IPS-15b (cell line): ENCODE results near the gene ADCYAP1R1.

ENCODE experiments used
- H3K27me3 ChIP-seq: one replicate; pipeline ENCODE4 v1.6.1; 2013; ENCODE audit warnings: low read length; ENCODE audit not compliant: control insufficient read depth, insufficient read depth
- H3K36me3 ChIP-seq: one replicate; pipeline ENCODE4 v1.6.1; 2013; ENCODE audit warnings: low read length; ENCODE audit not compliant: control insufficient read depth, insufficient read depth
- H3K4me1 ChIP-seq: one replicate; pipeline ENCODE4 v1.6.1; 2013; ENCODE audit warnings: mild to moderate bottlenecking, low read length; ENCODE audit not compliant: control insufficient read depth, insufficient read depth
- H3K4me3 ChIP-seq: one replicate; pipeline ENCODE4 v1.5.1; 2013; ENCODE audit warnings: low read depth, low read length
- H3K9ac ChIP-seq: one replicate; pipeline ENCODE4 v1.6.1; 2013; ENCODE audit warnings: low read depth, mild to moderate bottlenecking, low read length
- H3K9me3 ChIP-seq: one replicate; pipeline ENCODE4 v1.6.1; 2013; ENCODE audit warnings: mild to moderate bottlenecking, low read length; ENCODE audit not compliant: control insufficient read depth, insufficient read depth

The ADCYAP1R1 gene

GRCh38 chr7:31059551-31059950 is 7.4 kb downstream of the ADCYAP1R1 start:
- H3K27me3 ChIP-seq: peaks cover under 1% of the 10 kb centered on the region
- no peak overlapping the region for H3K9ac ChIP-seq
- no peak overlapping the region for H3K4me3 ChIP-seq

GRCh38 chr7:31061185-31061584 is 9.1 kb downstream of the ADCYAP1R1 start:
- Histone ChIP-seq H3K27me3 (no peaks in the 10 kb centered on the region), H3K9ac (no peak overlapping the region), H3K4me3 (no peak overlapping the region), H3K9me3 (no peaks in the 10 kb centered on the region), H3K4me1 (peaks cover 5% of the 10 kb centered on the region), H3K36me3 (no peaks in the 10 kb centered on the region)

More at GRCh38 chr7:31059551-31059950, 7.4 kb downstream of the ADCYAP1R1 start:
- Histone ChIP-seq H3K9me3 (no peaks in the 10 kb centered on the region), H3K4me1 (peaks cover 5% of the 10 kb centered on the region), H3K36me3 (no peaks in the 10 kb centered on the region)

GRCh38 chr7:31062746-31063435 is 10.8 kb downstream of the ADCYAP1R1 start:
- no peaks in the 10 kb centered on the region for H3K36me3 ChIP-seq
- H3K4me1 ChIP-seq: peaks cover 5% of the 10 kb centered on the region
- H3K9ac ChIP-seq: no peak overlapping the region
- H3K27me3 ChIP-seq: no peaks in the 10 kb centered on the region
- no peak overlapping the region for H3K4me3 ChIP-seq
- H3K9me3 ChIP-seq: no peaks in the 10 kb centered on the region

- Histone ChIP-seq H3K36me3 (no peaks in the 10 kb centered on the region), H3K4me3 (no peak overlapping the region), H3K27me3 (no peaks in the 10 kb centered on the region), H3K9me3 (no peaks in the 10 kb centered on the region), H3K9ac (no peak overlapping the region), H3K4me1 (peaks cover 5% of the 10 kb centered on the region)
Measured at GRCh38 chr7:31065021-31065593, 13.0 kb downstream of the ADCYAP1R1 start.

- no peaks in the 10 kb centered on the region for H3K36me3 ChIP-seq
- H3K4me1 ChIP-seq: peaks cover 5% of the 10 kb centered on the region
- H3K9me3 ChIP-seq: no peaks in the 10 kb centered on the region
- H3K27me3 ChIP-seq: no peaks in the 10 kb centered on the region
- H3K9ac ChIP-seq: no peak overlapping the region
- no peak overlapping the region for H3K4me3 ChIP-seq
Measured at GRCh38 chr7:31065840-31066239, 13.7 kb downstream of the ADCYAP1R1 start.

GRCh38 chr7:31066516-31067130 is 14.5 kb downstream of the ADCYAP1R1 start:
- H3K9ac ChIP-seq: no peak overlapping the region
- no peaks in the 10 kb centered on the region for H3K27me3 ChIP-seq
- H3K36me3 ChIP-seq: no peaks in the 10 kb centered on the region
- H3K9me3 ChIP-seq: no peaks in the 10 kb centered on the region
- H3K4me3 ChIP-seq: no peak overlapping the region
- no peaks in the 10 kb centered on the region for H3K4me1 ChIP-seq

- no peak overlapping the region for H3K9ac ChIP-seq
- no peak overlapping the region for H3K4me3 ChIP-seq
- no peaks in the 10 kb centered on the region for H3K4me1 ChIP-seq
- peaks cover 4% of the 10 kb centered on the region for H3K36me3 ChIP-seq
- no peaks in the 10 kb centered on the region for H3K9me3 ChIP-seq
- no peaks in the 10 kb centered on the region for H3K27me3 ChIP-seq
Measured at GRCh38 chr7:31067491-31067890, 15.4 kb downstream of the ADCYAP1R1 start.

GRCh38 chr7:31068006-31068675 is 16.0 kb downstream of the ADCYAP1R1 start:
- no peak overlapping the region for H3K9ac ChIP-seq
- no peaks in the 10 kb centered on the region for H3K9me3 ChIP-seq
- H3K4me3 ChIP-seq: no peak overlapping the region
- no peaks in the 10 kb centered on the region for H3K4me1 ChIP-seq
- peaks cover 4% of the 10 kb centered on the region for H3K36me3 ChIP-seq
- no peaks in the 10 kb centered on the region for H3K27me3 ChIP-seq

- Histone ChIP-seq H3K27me3 (no peaks in the 10 kb centered on the region), H3K4me1 (no peaks in the 10 kb centered on the region), H3K36me3 (peaks cover 4% of the 10 kb centered on the region), H3K9me3 (no peaks in the 10 kb centered on the region), H3K9ac (no peak overlapping the region), H3K4me3 (no peak overlapping the region)
Measured at GRCh38 chr7:31069860-31070555, 17.9 kb downstream of the ADCYAP1R1 start.

GRCh38 chr7:31070991-31071644 is 19.0 kb downstream of the ADCYAP1R1 start:
- H3K9ac ChIP-seq: no peak overlapping the region
- H3K4me3 ChIP-seq: no peak overlapping the region

GRCh38 chr7:31071645-31072029 is 19.5 kb downstream of the ADCYAP1R1 start:
- Histone ChIP-seq H3K9me3 (no peaks in the 10 kb centered on the region), H3K4me1 (no peaks in the 10 kb centered on the region), H3K36me3 (peaks cover 4% of the 10 kb centered on the region), H3K27me3 (no peaks in the 10 kb centered on the region), H3K9ac (no peak overlapping the region), H3K4me3 (no peak overlapping the region)

More at GRCh38 chr7:31070991-31071644, 19.0 kb downstream of the ADCYAP1R1 start:
- no peaks in the 10 kb centered on the region for H3K9me3 ChIP-seq
- H3K4me1 ChIP-seq: no peaks in the 10 kb centered on the region
- no peaks in the 10 kb centered on the region for H3K27me3 ChIP-seq
- peaks cover 4% of the 10 kb centered on the region for H3K36me3 ChIP-seq
